Stimulated activated CD4-positive, alpha-beta T cell treated with anti-CD3 and anti-CD28 coated beads, Interleukin-4, amount 100 ng/mL, for 1 hour (primary cell): ENCODE results near the gene ANKRD65.

ENCODE experiments used
- DNase-seq: peaks from one replicate; pipeline ENCODE4 v3.0.0-alpha.2; 2020

Gene ANKRD65

GRCh38 chr1:1441002-1441888 is 20.2 kb upstream of the ANKRD65 start:
- DNase-seq: peak; percentile 67

GRCh38 chr1:1440262-1441001 is 19.4 kb upstream of the ANKRD65 start:
- DNase-seq: no peak

GRCh38 chr1:1439546-1440261 is 18.6 kb upstream of the ANKRD65 start:
- no peak for DNase-seq

- no peak for DNase-seq
These were observed 17.7 kb upstream of the ANKRD65 start for GRCh38 chr1:1438531-1439381.

GRCh38 chr1:1437904-1438376 is 16.9 kb upstream of the ANKRD65 start:
- no peak for DNase-seq

- DNase-seq: no peak
These were observed 16.2 kb upstream of the ANKRD65 start for GRCh38 chr1:1437033-1437903.

- DNase-seq: no peak
These were observed 15.6 kb upstream of the ANKRD65 start for GRCh38 chr1:1436630-1437032.

- DNase-seq: no peak
These were observed 15.0 kb upstream of the ANKRD65 start for GRCh38 chr1:1435911-1436629.

GRCh38 chr1:1435106-1435903 is 14.2 kb upstream of the ANKRD65 start, which contains the start of gene VWA1:
VWA1 (plus strand) TSS chr1:1435690; CDS start chr1:1435749, 59 bp downstream.
- peak; percentile 71 for DNase-seq

- no peak for DNase-seq
These were observed 13.7 kb upstream of the ANKRD65 start for GRCh38 chr1:1434824-1435105.

- no peak for DNase-seq
These were observed 13.2 kb upstream of the ANKRD65 start for GRCh38 chr1:1434131-1434823.

- peak; percentile 52 for DNase-seq
These were observed 12.7 kb upstream of the ANKRD65 start for GRCh38 chr1:1433804-1434130.

- no peak for DNase-seq
These were observed 12.1 kb upstream of the ANKRD65 start for GRCh38 chr1:1432951-1433803.

GRCh38 chr1:1432274-1432950 is 11.3 kb upstream of the ANKRD65 start:
- DNase-seq: no peak

GRCh38 chr1:1431845-1432273 is 10.8 kb upstream of the ANKRD65 start:
- DNase-seq: no peak

GRCh38 chr1:1430992-1431844 is 10.1 kb upstream of the ANKRD65 start:
- DNase-seq: no peak
